ENCODE results near the gene RPL27A.

The RPL27A gene

DNA sequence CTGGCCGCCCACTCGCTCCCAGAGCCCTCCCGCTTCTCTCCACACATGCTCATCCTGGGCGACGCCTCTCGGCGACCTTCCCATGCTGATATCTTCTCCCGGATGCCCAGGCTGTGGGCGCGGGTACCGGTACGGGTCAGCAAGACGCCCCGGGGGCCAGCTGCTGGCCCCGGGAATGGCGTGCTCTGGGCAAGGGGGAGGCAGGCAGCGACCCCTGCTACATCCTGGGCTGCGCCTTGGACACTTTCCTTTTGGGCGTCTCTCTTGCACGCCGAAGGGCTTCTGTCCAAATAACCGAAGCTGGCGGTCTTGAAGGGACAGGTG lies 48.1 kb downstream of the RPL27A start:
- no peaks in the 10 kb centered on the region for H3K4me1 ChIP-seq (ENCODE audit: control insufficient read depth, insufficient read depth, low read length)
- no peaks in the 10 kb centered on the region for H3K27me3 ChIP-seq (ENCODE audit: control insufficient read depth, insufficient read depth, low read length)
- no peaks in the 10 kb centered on the region for H3K36me3 ChIP-seq (ENCODE audit: control insufficient read depth, insufficient read depth, low read length)
- H3K9me3 ChIP-seq (ENCODE audit: control insufficient read depth, insufficient read depth, low read length) = no peaks in the 10 kb centered on the region
- no peak overlapping the region; the same call in 1 of the 2 replicates for H3K4me3 ChIP-seq (ENCODE audit: low read length)
- H3K27ac ChIP-seq (ENCODE audit: low read length) = no peak overlapping the region
- no CpG with 5 or more reads among the region's 23 CpGs for WGBS (ENCODE audit: insufficient coverage, insufficient read length)
- DNase-seq (ENCODE audit: low read depth, low spot score) = no peak

DNA sequence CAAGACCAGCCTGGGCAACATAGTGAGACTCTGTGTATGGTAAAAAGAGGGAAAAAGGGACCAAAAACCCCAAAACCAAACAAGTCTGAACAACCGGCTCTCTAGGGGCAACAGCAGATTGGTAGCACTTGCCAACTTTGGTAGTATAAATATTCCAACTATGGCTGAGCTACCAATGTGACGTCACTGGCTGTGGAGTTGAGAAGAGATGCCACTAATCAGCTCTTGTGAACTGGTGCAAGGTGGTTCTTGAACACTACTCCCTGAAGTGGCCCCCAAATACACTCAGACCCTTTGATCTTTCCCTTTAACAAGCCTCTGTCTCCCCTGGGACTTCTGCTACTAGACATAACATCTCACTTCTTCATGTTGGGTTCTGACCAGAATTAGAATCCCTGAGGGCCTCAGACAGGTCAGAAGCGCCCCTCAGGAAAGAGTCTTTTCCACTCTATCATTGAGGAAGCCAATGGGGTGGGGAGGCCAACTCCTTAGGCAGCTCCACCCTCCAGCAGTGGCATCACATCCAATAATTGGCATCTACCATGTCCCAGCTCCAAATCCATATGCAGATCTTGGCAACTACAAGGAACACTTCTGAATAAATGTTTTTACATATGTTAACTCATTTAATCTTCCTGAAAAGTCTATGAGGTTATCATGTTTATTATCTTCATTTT lies 49.2 kb downstream of the RPL27A start:
- Histone ChIP-seq H3K27me3 (ENCODE audit: control insufficient read depth, insufficient read depth, low read length) (no peaks in the 10 kb centered on the region), H3K9me3 (ENCODE audit: control insufficient read depth, insufficient read depth, low read length) (no peaks in the 10 kb centered on the region), H3K27ac (ENCODE audit: low read length) (no peak overlapping the region), H3K4me3 (ENCODE audit: low read length) (no peak overlapping the region), H3K4me1 (ENCODE audit: control insufficient read depth, insufficient read depth, low read length) (peaks cover 1% of the 10 kb centered on the region; the same call in 1 of the 2 replicates), H3K36me3 (ENCODE audit: control insufficient read depth, insufficient read depth, low read length) (no peaks in the 10 kb centered on the region)
- no peak for DNase-seq (ENCODE audit: low read depth, low spot score)
- no CpG with 5 or more reads among the region's 3 CpGs for WGBS (ENCODE audit: insufficient coverage, insufficient read length)

DNA sequence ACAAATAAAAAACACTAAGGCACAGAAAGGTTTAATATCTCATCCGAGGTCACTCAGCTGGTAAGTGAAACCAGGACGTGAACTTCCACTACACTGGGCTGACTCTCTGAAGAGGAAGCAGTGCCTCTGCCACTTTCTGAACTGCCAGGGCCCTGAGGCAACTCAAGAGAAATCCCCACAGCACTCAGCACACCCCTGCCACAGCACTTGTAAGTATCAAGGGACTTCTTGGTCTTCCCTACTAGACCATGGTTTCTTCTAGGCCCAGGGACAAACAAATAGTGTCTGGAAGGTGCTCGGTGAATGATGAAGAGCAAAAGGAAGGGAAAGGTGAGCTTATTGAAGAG lies 49.7 kb downstream of the RPL27A start:
- Histone ChIP-seq H3K9me3 (ENCODE audit: control insufficient read depth, insufficient read depth, low read length) (no peaks in the 10 kb centered on the region), H3K4me3 (ENCODE audit: low read length) (no peak overlapping the region), H3K4me1 (ENCODE audit: control insufficient read depth, insufficient read depth, low read length) (peaks cover 1% of the 10 kb centered on the region; the same call in 1 of the 2 replicates), H3K36me3 (ENCODE audit: control insufficient read depth, insufficient read depth, low read length) (no peaks in the 10 kb centered on the region), H3K27ac (ENCODE audit: low read length) (no peak overlapping the region), H3K27me3 (ENCODE audit: control insufficient read depth, insufficient read depth, low read length) (no peaks in the 10 kb centered on the region)
- no CpG with 5 or more reads among the region's 3 CpGs for WGBS (ENCODE audit: insufficient coverage, insufficient read length)
- no peak for DNase-seq (ENCODE audit: low read depth, low spot score)

DNA sequence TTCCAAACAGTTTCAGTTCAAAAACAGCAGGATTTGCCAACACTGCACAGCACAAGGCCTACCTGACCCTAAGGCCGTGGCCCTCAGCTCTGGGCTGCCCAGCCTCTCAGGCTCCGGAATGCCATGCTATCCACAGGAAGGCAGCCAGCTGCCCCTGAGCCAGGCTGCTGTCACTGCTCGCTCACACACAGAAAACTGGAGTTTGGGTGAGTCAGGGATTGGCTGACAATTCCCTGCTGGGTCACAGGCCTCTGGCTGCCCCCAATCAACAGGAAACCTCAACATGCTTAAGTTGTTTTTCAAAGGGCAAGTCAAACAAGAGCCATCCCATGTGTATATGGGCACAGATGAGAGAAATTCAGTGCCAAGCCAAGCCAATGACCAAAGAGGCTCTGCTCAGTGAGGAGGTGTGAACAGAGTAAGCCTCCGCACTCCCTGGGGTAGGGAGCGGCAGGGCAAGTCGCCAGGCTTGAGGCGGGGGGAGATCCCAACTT lies 50.2 kb downstream of the RPL27A start:
- Histone ChIP-seq H3K27me3 (ENCODE audit: control insufficient read depth, insufficient read depth, low read length) (no peaks in the 10 kb centered on the region), H3K27ac (ENCODE audit: low read length) (no peak overlapping the region), H3K4me3 (ENCODE audit: low read length) (no peak overlapping the region), H3K4me1 (ENCODE audit: control insufficient read depth, insufficient read depth, low read length) (peaks cover 1% of the 10 kb centered on the region; the same call in 1 of the 2 replicates), H3K9me3 (ENCODE audit: control insufficient read depth, insufficient read depth, low read length) (no peaks in the 10 kb centered on the region), H3K36me3 (ENCODE audit: control insufficient read depth, insufficient read depth, low read length) (no peaks in the 10 kb centered on the region)
- DNase-seq (ENCODE audit: low read depth, low spot score) = no peak
- WGBS (ENCODE audit: insufficient coverage, insufficient read length) = no CpG with 5 or more reads among the region's 7 CpGs

DNA sequence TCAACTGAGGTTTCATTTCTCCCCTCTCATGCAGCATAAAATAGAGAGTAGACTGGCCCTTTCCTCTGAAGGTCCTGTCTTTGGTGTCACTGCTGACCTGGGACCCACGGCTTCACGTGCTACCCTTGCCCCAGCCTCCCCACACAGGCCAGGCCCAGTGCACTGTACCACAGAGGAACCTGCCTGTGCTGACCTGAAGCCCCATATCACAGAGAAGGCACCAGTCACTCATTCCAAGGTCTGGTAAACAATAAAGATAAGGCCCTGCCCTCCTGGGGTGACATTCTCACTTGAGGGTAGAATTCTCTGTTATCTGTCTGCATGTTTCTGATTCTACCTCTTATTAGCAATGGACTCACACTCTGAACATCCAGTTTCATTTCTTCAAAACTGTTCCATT lies 51.3 kb downstream of the RPL27A start:
- no peaks in the 10 kb centered on the region for H3K9me3 ChIP-seq (ENCODE audit: control insufficient read depth, insufficient read depth, low read length)
- no peaks in the 10 kb centered on the region for H3K36me3 ChIP-seq (ENCODE audit: control insufficient read depth, insufficient read depth, low read length)
- no peaks in the 10 kb centered on the region for H3K27me3 ChIP-seq (ENCODE audit: control insufficient read depth, insufficient read depth, low read length)
- H3K27ac ChIP-seq (ENCODE audit: low read length) = no peak overlapping the region
- no CpG with 5 or more reads among the region's 2 CpGs for WGBS (ENCODE audit: insufficient coverage, insufficient read length)
- DNase-seq (ENCODE audit: low read depth, low spot score) = no peak
- H3K4me1 ChIP-seq (ENCODE audit: control insufficient read depth, insufficient read depth, low read length) = peaks cover 1% of the 10 kb centered on the region; the same call in 1 of the 2 replicates
- H3K4me3 ChIP-seq (ENCODE audit: low read length) = no peak overlapping the region

DNA sequence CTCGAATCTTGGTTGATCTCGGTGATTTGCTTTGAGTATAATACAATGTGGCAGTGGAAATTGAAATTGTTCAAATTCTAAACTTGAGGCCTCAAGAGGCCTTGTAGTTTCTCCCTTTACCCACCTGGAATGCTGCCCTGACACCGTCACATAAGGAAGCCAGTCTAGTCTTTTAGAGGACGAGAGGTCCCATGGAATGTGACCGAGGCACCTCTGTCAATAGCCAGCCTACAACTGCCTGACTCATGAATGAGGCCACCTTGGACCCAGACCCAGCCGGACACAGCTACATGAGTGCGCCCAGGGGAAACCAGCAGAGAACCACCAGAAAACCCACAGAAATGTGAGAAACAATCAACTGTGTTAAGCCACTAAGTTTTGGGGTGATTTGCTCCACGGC lies 52.5 kb downstream of the RPL27A start:
- H3K36me3 ChIP-seq (ENCODE audit: control insufficient read depth, insufficient read depth, low read length) = no peaks in the 10 kb centered on the region
- DNase-seq (ENCODE audit: low read depth, low spot score) = no peak
- H3K4me1 ChIP-seq (ENCODE audit: control insufficient read depth, insufficient read depth, low read length) = peaks cover 1% of the 10 kb centered on the region; the same call in 1 of the 2 replicates
- no peaks in the 10 kb centered on the region for H3K9me3 ChIP-seq (ENCODE audit: control insufficient read depth, insufficient read depth, low read length)
- no peak overlapping the region for H3K4me3 ChIP-seq (ENCODE audit: low read length)
- no peaks in the 10 kb centered on the region for H3K27me3 ChIP-seq (ENCODE audit: control insufficient read depth, insufficient read depth, low read length)
- H3K27ac ChIP-seq (ENCODE audit: low read length) = no peak overlapping the region
- no CpG with 5 or more reads among the region's 8 CpGs for WGBS (ENCODE audit: insufficient coverage, insufficient read length)

DNA sequence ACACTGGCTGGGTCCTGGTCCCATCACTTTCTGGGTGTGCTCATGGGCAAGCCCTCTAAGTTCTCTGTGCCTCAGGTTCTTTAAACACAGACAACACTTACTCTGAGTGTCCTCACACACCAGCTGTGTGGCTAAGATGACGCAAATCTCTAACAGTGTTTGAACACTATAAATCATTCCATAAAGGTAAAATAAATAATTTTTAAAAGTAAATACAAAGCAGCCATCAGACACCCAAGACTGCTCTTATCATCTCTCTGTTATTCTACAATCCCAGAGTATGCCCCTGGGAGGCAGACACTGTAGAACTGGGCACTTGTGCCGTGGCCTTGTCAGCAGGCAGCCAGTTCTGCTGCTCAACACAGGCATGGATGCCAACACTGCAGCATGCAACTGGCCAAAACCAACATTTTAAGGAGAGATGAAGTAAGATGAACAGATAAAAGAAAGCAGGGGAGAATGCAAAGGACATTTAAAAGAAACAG lies 56.8 kb downstream of the RPL27A start:
- H3K27me3 ChIP-seq (ENCODE audit: control insufficient read depth, insufficient read depth, low read length) = no peaks in the 10 kb centered on the region
- no peak for DNase-seq (ENCODE audit: low read depth, low spot score)
- H3K4me1 ChIP-seq (ENCODE audit: control insufficient read depth, insufficient read depth, low read length) = peaks cover 1% of the 10 kb centered on the region; the same call in 1 of the 2 replicates
- H3K4me3 ChIP-seq (ENCODE audit: low read length) = no peak overlapping the region
- no peaks in the 10 kb centered on the region for H3K9me3 ChIP-seq (ENCODE audit: control insufficient read depth, insufficient read depth, low read length)
- no CpG with 5 or more reads among the region's 2 CpGs for WGBS (ENCODE audit: insufficient coverage, insufficient read length)
- H3K36me3 ChIP-seq (ENCODE audit: control insufficient read depth, insufficient read depth, low read length) = no peaks in the 10 kb centered on the region
- H3K27ac ChIP-seq (ENCODE audit: low read length) = no peak overlapping the region

Data from iPS DF 6.9 (cell line).